HL-60 (cell line): ENCODE data around the gene ZFP92.

Experiments used
- CTCF ChIP-seq: IDR thresholded peaks from one replicate; pipeline ENCODE4 v1.5.1; 2011; ENCODE audit warnings: low read length, control low read depth, inconsistent platforms; ENCODE audit not compliant: insufficient read depth
- GABPA ChIP-seq: IDR thresholded peaks from 2 replicates; pipeline ENCODE4 v1.6.1; 2012; ENCODE audit warnings: low read depth
- POLR2AphosphoS5 ChIP-seq: IDR thresholded peaks from 2 replicates; pipeline ENCODE4 v1.6.1; 2012; ENCODE audit warnings: low read depth
- TF ChIP-seq, protein P1 (sequence below): IDR thresholded peaks from 2 replicates; pipeline ENCODE4 v1.6.1; 2012; ENCODE audit warnings: low read depth; ENCODE audit not compliant: insufficient replicate concordance

DNA sequence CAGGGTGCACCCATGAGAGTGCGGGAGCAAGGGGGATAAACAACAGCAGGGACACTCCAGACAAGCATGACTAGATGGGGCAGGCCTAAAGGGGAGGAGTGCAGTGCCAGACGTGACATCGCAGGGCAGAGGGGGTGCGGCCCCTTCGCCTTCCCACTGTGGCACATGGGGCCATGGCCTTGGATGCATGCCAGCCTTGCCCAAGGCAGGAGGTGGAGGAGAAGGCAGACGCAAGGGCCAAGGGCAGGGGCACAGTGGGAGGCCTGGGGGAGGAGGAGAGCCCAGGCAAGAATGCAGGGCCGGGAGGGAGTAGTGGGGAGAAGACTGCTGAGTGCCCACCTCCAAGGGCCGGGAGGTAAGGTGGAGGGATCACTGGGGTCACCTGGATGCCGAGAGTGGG is 31.8 kb upstream of the ZFP92 start:
- TF ChIP-seq CTCF (no peak), POLR2AphosphoS5 (no peak), GABPA (no peak)
- TF ChIP-seq, protein P1, sequence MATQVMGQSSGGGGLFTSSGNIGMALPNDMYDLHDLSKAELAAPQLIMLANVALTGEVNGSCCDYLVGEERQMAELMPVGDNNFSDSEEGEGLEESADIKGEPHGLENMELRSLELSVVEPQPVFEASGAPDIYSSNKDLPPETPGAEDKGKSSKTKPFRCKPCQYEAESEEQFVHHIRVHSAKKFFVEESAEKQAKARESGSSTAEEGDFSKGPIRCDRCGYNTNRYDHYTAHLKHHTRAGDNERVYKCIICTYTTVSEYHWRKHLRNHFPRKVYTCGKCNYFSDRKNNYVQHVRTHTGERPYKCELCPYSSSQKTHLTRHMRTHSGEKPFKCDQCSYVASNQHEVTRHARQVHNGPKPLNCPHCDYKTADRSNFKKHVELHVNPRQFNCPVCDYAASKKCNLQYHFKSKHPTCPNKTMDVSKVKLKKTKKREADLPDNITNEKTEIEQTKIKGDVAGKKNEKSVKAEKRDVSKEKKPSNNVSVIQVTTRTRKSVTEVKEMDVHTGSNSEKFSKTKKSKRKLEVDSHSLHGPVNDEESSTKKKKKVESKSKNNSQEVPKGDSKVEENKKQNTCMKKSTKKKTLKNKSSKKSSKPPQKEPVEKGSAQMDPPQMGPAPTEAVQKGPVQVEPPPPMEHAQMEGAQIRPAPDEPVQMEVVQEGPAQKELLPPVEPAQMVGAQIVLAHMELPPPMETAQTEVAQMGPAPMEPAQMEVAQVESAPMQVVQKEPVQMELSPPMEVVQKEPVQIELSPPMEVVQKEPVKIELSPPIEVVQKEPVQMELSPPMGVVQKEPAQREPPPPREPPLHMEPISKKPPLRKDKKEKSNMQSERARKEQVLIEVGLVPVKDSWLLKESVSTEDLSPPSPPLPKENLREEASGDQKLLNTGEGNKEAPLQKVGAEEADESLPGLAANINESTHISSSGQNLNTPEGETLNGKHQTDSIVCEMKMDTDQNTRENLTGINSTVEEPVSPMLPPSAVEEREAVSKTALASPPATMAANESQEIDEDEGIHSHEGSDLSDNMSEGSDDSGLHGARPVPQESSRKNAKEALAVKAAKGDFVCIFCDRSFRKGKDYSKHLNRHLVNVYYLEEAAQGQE, result no peak
